Breast epithelium (tissue), 4 donors: ENCODE results near the gene AFG3L2. TPM values are rescaled to one million over a fixed set of nuclear protein-coding genes. Genes with fewer than 3 reads are reported as not detected.
"Not testable (repeated sequence)": the region's sequence is repeated elsewhere in the genome, so short reads cannot be mapped to it uniquely, and the experiment has no call there.

Experiments used
- DNase-seq, 2 donors: peaks; one replicate each; pipeline ENCODE4 v3.0.0-alpha.2; 2019; ENCODE audit warnings: low spot score in 2 of 2
- H3K27ac ChIP-seq, 2 donors: fragments of 200-600 bp; sonication (generic) in 1 of 2; one replicate each; pipeline ENCODE4 v1.5.1; 2016 to 2019; ENCODE audit warnings: mild to moderate bottlenecking in 1 of 2
- H3K27me3 ChIP-seq, 2 donors: fragments of 200-600 bp; sonication (generic) in 1 of 2; one replicate each; pipeline versions ENCODE4 v1.5.1 to v1.6.0; 2017 to 2019; ENCODE audit warnings: control low read depth in 1 of 2, mild to moderate bottlenecking in 1 of 2
- H3K36me3 ChIP-seq: fragments of 200-600 bp; one replicate; pipeline ENCODE4 v1.5.1; 2019
- H3K4me1 ChIP-seq, 2 donors: fragments of 200-600 bp; sonication (generic); one replicate each; pipeline ENCODE4 v1.5.1; 2016 to 2019; ENCODE audit warnings: control low read depth in 1 of 2
- H3K4me3 ChIP-seq, 3 donors: fragments of 200-600 bp; sonication (generic); 1 replicate in 2 of 3; 2 replicates in 1 of 3; pipeline ENCODE4 v1.5.1; 2016 to 2019; ENCODE audit warnings: mild to moderate bottlenecking in 3 of 3, moderate library complexity in 2 of 3
- H3K9me3 ChIP-seq, 2 donors: fragments of 200-600 bp; sonication (generic) in 1 of 2; one replicate each; pipeline ENCODE4 v1.5.1; 2016 to 2019; ENCODE audit warnings: control low read depth in 1 of 2
- CTCF ChIP-seq, 3 donors: fragments of 450-650 bp; IDR thresholded peaks; one replicate each; pipeline ENCODE4 v1.5.1; 2016 to 2017; ENCODE audit warnings: antibody characterized with exemption in 3 of 3, mild to moderate bottlenecking in 3 of 3, moderate library complexity in 3 of 3
- POLR2A ChIP-seq: fragments of 450-650 bp; IDR thresholded peaks from one replicate; pipeline ENCODE4 v1.6.1; 2016; ENCODE audit warnings: antibody characterized with exemption, mild to moderate bottlenecking, moderate library complexity
- POLR2AphosphoS5 ChIP-seq, 3 donors: sonication (generic); formaldehyde crosslinking; IDR thresholded peaks; one replicate each; pipeline ENCODE4 v1.6.1; 2017; ENCODE audit warnings: antibody characterized with exemption in 3 of 3
- intact Hi-C: fragments of 100-400 bp; cut with DNase I; formaldehyde crosslinking; loops from one replicate; pipeline ENCODE4 v1.15.1; 2023; ENCODE audit warnings: low total_unique reads
- total RNA-seq, 3 donors: library from RNA; depleted of rRNA; stranded (reverse); fragments of >200 nt; gene quantifications; one replicate each; pipeline ENCODE4 v1.1.0, GENCODE V29; 2016

AFG3L2 gene
- total RNA-seq, 3 donors from 2014 or later: 37.0 to 43.5 (median 42.7) TPM

DNA sequence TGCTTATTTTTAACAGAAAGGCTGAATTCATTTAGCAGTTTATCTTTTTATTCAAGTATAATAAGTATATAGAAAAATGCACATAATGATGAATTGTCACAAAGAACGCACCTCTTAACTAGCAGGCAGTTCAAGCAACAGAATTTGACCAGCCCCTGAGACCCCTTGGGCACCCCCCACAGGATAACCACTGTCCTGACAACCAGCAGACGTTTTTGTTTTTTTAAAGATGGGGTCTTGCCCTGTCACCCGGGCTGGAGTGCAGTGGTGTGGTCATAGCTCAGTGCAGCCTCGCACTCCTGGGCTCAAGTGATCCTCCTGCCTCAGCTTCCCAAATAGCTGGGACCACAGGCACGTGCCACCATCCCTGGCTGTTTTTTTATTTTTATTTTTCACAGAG lies 44.7 kb upstream of the AFG3L2 start:
- no peak overlapping the region for H3K27ac ChIP-seq

GRCh38 chr18:12420821-12421421 lies 43.9 kb upstream of the AFG3L2 start:
- no peaks in the 10 kb centered on the region for H3K4me1 ChIP-seq
- TF ChIP-seq POLR2A (no peak), CTCF (IDR thresholded peaks at IDR 0.05) (no peak)
- no peaks in the 10 kb centered on the region for H3K9me3 ChIP-seq
- intact Hi-C loops: no loop called here
- no peak for DNase-seq
- no peak overlapping the region for H3K27ac ChIP-seq
- H3K27me3 ChIP-seq: no peaks in the 10 kb centered on the region
- H3K36me3 ChIP-seq: no peaks in the 10 kb centered on the region
- peak overlapping the region; percentile 47 to 72 (median 61) for H3K4me3 ChIP-seq

More for the DNA sequence above, 44.7 kb upstream of the AFG3L2 start:
- TF ChIP-seq CTCF (IDR thresholded peaks at IDR 0.05) (no peak), POLR2AphosphoS5 (IDR thresholded peaks at IDR 0.05) (no peak), POLR2A (no peak)
- no peak for DNase-seq
- H3K4me1 ChIP-seq: no peaks in the 10 kb centered on the region
- no peak overlapping the region for H3K4me3 ChIP-seq
- no peaks in the 10 kb centered on the region for H3K27me3 ChIP-seq
- H3K36me3 ChIP-seq: no peaks in the 10 kb centered on the region
- intact Hi-C loops: no loop called here
- H3K9me3 ChIP-seq: no peaks in the 10 kb centered on the region

GRCh38 chr18:12417687-12418086 lies 40.7 kb upstream of the AFG3L2 start:
- H3K4me3 ChIP-seq: no peak overlapping the region
- no peaks in the 10 kb centered on the region for H3K9me3 ChIP-seq
- H3K27ac ChIP-seq: peak overlapping the region in 1 of 2 donors; percentile 1
- H3K27me3 ChIP-seq: no peaks in the 10 kb centered on the region
- intact Hi-C loops: loop anchor here (10.0 kb wide), 1 partner anchor 97 kb away; no protein-coding TSS in a partner anchor
- TF ChIP-seq CTCF (IDR thresholded peaks at IDR 0.05): no peak
- TF ChIP-seq POLR2A: no peak
- TF ChIP-seq POLR2AphosphoS5 (IDR thresholded peaks at IDR 0.05): no peak
- H3K36me3 ChIP-seq: no peaks in the 10 kb centered on the region
- DNase-seq: no peak
- no peaks in the 10 kb centered on the region for H3K4me1 ChIP-seq

- H3K9me3 ChIP-seq: no peaks in the 10 kb centered on the region
- no peaks in the 10 kb centered on the region for H3K36me3 ChIP-seq
- H3K27me3 ChIP-seq: no peaks in the 10 kb centered on the region
- no peak overlapping the region for H3K4me3 ChIP-seq
- peak overlapping the region in 1 of 2 donors; percentile 4 for H3K27ac ChIP-seq
- intact Hi-C loops: loop anchor here (10.0 kb wide), 1 partner anchor 99 kb away; no protein-coding TSS in a partner anchor
- TF ChIP-seq CTCF (IDR thresholded peaks at IDR 0.05) (no peak), POLR2AphosphoS5 (IDR thresholded peaks at IDR 0.05) (no peak), POLR2A (no peak)
- DNase-seq: no peak
- H3K4me1 ChIP-seq: no peaks in the 10 kb centered on the region
Measured at GRCh38 chr18:12416098-12416729, 39.2 kb upstream of the AFG3L2 start.

DNA sequence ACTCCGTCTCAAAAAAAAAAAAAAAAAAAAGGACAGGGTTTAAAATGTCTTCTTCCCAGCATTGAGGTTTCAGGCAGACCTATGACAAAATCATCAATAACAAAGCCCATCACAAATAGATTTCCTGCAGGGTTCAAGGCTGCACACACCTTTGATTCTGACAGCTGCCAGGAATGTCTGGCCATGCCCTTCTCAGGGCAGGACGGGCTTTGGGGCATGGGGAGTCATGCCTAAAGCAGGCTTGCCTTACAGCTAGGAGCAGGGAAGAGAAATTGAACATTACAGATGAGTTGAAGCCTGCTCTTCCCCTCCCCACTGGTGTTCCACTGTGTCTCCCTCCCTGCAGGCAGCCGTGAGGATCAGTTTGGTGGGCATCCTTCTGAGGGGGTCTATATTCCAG lies 34.4 kb upstream of the AFG3L2 start:
- H3K27ac ChIP-seq: no peak overlapping the region
- H3K4me1 ChIP-seq: no peaks in the 10 kb centered on the region
- TF ChIP-seq POLR2AphosphoS5 (IDR thresholded peaks at IDR 0.05): no peak
- TF ChIP-seq POLR2A: no peak
- no peak for TF ChIP-seq CTCF (IDR thresholded peaks at IDR 0.05)
- intact Hi-C loops: loop anchor here (10.0 kb wide), 1 partner anchor 103 kb away; no protein-coding TSS in a partner anchor
- H3K9me3 ChIP-seq: no peaks in the 10 kb centered on the region
- H3K4me3 ChIP-seq: no peak overlapping the region
- no peaks in the 10 kb centered on the region for H3K36me3 ChIP-seq
- no peak for DNase-seq
- H3K27me3 ChIP-seq: no peaks in the 10 kb centered on the region

DNA sequence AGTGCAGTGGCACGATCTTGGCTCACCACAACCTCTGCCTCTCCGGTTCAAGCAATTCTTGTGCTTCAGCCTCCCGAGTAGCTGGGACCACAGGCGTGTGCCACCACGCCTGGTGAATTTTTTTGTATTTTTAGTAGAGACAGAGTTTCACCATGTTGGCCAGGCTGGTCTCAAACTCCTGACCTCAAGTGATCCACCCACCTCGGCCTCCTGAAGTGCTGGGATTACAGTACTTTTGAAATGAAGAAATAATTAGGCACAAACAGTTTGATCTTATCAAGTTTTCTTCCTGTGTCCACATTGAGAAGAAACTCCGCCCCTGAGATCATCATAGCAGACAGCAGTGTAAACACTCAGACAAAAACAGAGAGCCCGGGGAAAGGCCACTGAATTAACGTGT lies 33.7 kb upstream of the AFG3L2 start:
- not testable (repeated sequence) for DNase-seq, H3K9me3 ChIP-seq, H3K27ac ChIP-seq, H3K4me1 ChIP-seq, H3K27me3 ChIP-seq, H3K36me3 ChIP-seq, H3K4me3 ChIP-seq
- intact Hi-C loops: loop anchor here (10.0 kb wide), 1 partner anchor 104 kb away; no protein-coding TSS in a partner anchor
